ENCODE results near the gene ITPA.

GRCh38 chr20:3199976-3200755 lies 9.1 kb upstream of the ITPA start:
- no peak; the same call in 1 of the 2 replicates for TF ChIP-seq CTCF (conservative IDR thresholded peaks at IDR 0.05; ENCODE audit: low read length)
- TF ChIP-seq EZH2phosphoT487 (IDR thresholded peaks at IDR 0.05; ENCODE audit: borderline replicate concordance): no peak

All from Loucy (cell line).